GM06990 (cell line): Measurements from ENCODE around the gene BPIFB2.

ENCODE experiments used
- DNase-seq: peaks from one replicate; pipeline ENCODE4 v3.0.0-alpha.2; 2011; ENCODE audit not compliant: insufficient read length; ENCODE audit errors: extremely low read depth
- H3K27me3 ChIP-seq: replicated peaks from 2 replicates; pipeline ENCODE4 v1.6.0; 2011; ENCODE audit warnings: low read length; ENCODE audit not compliant: control insufficient read depth, insufficient read depth
- H3K36me3 ChIP-seq: 2 replicates; pipeline ENCODE4 v1.5.1; 2011; ENCODE audit warnings: low read length; ENCODE audit not compliant: control insufficient read depth, insufficient read depth
- H3K4me3 ChIP-seq: replicated peaks from 2 replicates; pipeline ENCODE4 v1.5.1; 2011; ENCODE audit warnings: low read depth, mild to moderate bottlenecking, control low read depth, low read length
- CTCF ChIP-seq: IDR thresholded peaks from 2 replicates; pipeline ENCODE4 v1.5.1; 2011; ENCODE audit warnings: low read length, control low read depth, mild to moderate bottlenecking, inconsistent platforms; ENCODE audit not compliant: insufficient read depth, poor library complexity, severe bottlenecking

The BPIFB2 gene

GRCh38 chr20:32975698-32976674 lies 31.5 kb upstream of the BPIFB2 start:
- H3K27me3 ChIP-seq: no peaks in the 10 kb centered on the region
- DNase-seq: no peak
- H3K4me3 ChIP-seq: no peak overlapping the region
- no peaks in the 10 kb centered on the region for H3K36me3 ChIP-seq
- no peak for TF ChIP-seq CTCF

- H3K27me3 ChIP-seq: no peaks in the 10 kb centered on the region
- no peak for DNase-seq
- no peaks in the 10 kb centered on the region for H3K36me3 ChIP-seq
- H3K4me3 ChIP-seq: no peak overlapping the region
- TF ChIP-seq CTCF: no peak
Measured at GRCh38 chr20:32976746-32977145, 30.8 kb upstream of the BPIFB2 start.

GRCh38 chr20:32977281-32978008 lies 30.1 kb upstream of the BPIFB2 start:
- H3K27me3 ChIP-seq: no peaks in the 10 kb centered on the region
- no peaks in the 10 kb centered on the region for H3K36me3 ChIP-seq
- H3K4me3 ChIP-seq: no peak overlapping the region
- DNase-seq: no peak
- TF ChIP-seq CTCF: no peak

- no peak for TF ChIP-seq CTCF
- Histone ChIP-seq H3K36me3 (no peaks in the 10 kb centered on the region), H3K27me3 (no peaks in the 10 kb centered on the region), H3K4me3 (no peak overlapping the region)
- no peak for DNase-seq
Measured at GRCh38 chr20:32978009-32978335, 29.5 kb upstream of the BPIFB2 start.

GRCh38 chr20:32979201-32979998 lies 28.1 kb upstream of the BPIFB2 start:
- Histone ChIP-seq H3K27me3 (no peaks in the 10 kb centered on the region), H3K4me3 (no peak overlapping the region), H3K36me3 (no peaks in the 10 kb centered on the region)
- no peak for TF ChIP-seq CTCF
- DNase-seq: no peak
